Measurements from ENCODE around the gene RGS5.
"Not testable (repeated sequence)": the region's sequence is repeated elsewhere in the genome, so short reads cannot be mapped to it uniquely, and the experiment has no call there.

RGS5 gene, protein sequence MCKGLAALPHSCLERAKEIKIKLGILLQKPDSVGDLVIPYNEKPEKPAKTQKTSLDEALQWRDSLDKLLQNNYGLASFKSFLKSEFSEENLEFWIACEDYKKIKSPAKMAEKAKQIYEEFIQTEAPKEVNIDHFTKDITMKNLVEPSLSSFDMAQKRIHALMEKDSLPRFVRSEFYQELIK

DNA sequence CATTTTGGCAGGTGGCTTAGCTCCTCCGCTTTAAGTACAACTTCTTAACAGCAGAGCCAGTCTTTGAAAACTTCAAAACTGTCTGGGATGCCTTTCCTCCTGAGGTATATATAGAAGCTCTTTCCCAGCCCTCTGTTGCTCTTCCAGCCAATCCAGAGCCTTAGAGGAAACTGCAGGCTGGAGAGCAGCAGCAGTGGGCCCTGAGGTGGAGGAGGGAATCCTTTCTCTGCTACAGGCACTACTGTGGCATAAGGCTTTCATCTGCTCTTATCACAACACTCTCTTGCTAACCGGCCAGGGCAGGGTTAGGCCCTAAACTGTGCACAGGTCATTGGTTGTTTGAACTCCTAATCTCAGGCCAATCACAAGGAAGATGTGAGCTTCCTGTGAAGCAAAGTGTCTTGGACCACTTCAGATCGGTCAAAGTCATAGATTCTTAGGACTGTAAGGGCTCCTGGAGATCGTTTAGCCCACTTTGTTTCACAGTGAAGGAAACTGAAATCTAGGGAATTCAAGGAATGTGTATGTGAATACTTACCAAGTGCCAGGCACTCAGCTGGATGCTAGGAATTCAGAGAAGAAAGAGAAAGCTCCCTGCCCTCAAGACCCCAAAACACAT is at the start of gene RGS5:
Gene RGS5, minus strand, starts transcription at position 84 of the 619 bp plus-strand sequence. Its CDS starts 81 bp downstream, at position 3.
- no peak for DNase-seq (ENCODE audit: low read depth)

DNA sequence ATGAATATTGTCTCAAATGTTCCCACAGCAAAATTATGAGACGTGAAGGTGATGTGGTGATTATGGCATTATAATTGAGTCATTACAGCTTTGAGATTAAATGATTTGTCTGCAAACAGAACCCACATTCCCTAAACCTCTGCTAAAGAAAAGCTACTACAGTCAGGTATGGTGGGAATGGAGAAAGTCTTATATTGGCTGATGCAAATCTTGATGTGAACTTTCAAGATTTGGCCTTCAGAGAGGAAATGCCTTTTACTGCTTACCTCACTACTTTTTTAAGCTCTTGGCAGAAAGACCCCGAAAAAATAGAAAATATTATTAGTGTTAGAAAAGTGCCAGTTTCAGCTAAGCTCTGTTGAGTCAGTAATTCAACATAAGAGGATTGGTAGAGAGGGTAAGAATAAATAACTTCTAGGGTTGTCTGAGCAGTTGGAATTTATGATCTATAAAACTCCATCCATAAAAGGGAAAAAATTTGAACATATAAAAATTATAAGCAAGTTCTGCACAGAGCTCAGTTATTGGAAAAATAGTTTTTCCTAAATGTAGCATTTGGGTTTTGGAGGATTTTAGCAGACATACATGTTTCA is 47.8 kb upstream of the RGS5 start:
- no peak for DNase-seq (ENCODE audit: low read depth)

DNA sequence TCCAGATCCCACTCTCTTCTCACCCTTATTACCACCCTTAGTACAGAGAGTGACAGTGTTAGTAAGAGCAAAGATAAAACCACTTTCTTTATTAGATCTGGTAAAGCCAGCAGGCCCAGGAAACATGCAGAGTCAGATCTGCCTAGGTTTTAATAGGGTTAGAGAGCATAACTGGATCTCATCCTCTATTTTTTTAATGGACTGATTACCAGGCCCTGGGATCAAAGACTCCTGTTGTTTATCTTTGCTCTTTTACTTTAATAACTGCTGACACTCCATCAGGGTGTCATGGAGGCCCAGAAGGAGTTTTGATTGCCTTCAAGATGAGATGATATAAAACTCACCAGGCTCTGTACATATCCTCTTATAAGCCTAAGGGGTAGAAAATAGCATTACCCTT is 45.3 kb upstream of the RGS5 start:
- DNase-seq (ENCODE audit: low read depth), result no peak

DNA sequence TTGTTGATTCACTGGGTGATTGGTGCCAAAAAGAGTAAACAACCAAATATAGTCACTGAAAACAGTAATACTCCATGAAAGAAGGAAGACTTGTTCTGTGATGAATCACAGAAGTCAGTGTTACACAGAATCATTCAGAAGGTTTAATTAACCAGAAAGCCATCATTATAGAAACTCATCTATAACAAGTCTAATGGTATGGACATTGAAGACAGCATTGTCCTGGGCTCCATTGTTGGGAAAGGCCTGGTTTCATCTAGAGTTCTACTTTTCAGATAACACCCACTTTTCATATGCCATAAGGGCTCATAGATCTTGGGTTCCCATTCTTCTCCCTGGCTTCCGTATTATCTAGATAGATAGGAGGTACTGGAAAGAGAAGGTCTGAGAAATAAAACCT is 41.9 kb upstream of the RGS5 start:
- DNase-seq (ENCODE audit: low read depth), result not testable (repeated sequence)

DNA sequence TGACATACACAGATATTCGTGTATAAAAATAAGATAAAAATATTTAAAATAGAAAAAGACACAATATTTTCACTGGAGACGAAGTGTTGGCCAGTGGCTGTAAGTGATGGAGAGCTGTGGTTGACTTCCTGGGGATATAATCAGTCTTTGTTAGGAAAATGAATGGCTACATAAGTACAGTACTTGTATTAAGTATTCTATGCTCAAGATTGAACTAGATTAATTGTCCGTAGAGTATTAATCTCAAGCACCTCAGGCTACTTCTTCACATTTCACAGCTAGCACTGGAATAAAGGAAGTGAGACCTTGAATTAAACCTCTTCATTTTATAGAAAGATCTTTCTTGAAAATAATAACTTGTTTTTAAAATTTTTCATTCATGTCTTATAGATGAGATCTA is 39.0 kb upstream of the RGS5 start:
- no peak for DNase-seq (ENCODE audit: low read depth)

DNA sequence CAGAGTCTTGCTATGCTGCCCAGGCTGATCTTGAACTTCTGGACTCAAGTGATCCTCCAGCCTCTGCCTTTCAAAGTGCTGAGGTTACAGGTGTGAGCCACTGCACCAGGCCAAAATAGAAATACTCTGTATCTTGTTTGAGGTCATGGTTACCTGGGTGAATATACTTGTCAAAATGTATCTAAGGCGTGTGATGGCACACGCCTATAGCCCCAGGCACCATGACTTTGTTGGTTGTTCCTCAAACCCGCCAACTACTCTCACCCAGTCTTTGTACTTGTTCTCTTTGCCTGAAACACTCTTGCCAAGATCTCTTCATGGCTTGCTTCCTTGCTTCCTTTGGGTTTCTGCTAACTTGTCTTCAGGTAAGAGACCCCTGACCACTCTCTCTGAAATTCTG is 38.0 kb upstream of the RGS5 start:
- DNase-seq (ENCODE audit: low read depth), result no peak

DNA sequence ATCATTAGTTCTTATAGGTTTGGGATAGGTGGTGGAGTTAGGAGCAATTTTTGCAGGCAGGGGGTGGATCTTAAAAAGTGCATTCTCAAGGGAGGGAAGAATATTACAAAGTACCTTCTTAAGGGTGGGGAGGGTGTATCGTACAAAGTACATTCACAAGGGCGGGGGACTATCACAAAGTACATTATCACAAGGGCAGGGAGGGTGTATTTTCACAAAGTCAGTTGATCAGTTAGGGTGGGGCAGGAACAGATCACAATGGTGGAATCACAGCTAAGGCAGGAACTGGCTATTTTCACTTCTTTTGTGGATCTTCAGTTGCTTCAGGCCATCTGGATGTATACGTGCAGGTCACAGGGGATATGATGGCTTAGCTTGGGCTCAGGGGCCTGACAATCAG is 30.9 kb upstream of the RGS5 start:
- not testable (repeated sequence) for DNase-seq (ENCODE audit: low read depth)

DNA sequence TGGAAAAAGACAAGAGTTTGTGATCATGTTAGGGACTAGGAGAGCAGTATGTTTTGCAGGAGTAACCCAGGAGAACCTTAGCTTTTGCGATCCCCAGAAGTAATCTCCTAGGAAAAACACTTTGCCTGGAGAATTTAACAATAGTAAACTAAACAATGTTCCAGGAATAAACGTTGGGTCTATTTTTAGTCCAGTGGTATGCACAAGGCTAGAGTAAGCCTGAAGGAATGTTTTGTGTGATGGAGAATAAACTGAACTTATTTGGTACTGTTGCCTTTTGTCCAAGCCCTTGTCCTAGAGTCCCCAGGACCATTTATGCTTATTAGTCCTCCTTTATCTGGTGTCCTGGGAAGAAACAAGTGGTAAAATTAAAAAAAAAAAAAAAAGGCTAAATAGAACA is 28.7 kb upstream of the RGS5 start:
- peak; percentile 62 for DNase-seq (ENCODE audit: low read depth)

DNA sequence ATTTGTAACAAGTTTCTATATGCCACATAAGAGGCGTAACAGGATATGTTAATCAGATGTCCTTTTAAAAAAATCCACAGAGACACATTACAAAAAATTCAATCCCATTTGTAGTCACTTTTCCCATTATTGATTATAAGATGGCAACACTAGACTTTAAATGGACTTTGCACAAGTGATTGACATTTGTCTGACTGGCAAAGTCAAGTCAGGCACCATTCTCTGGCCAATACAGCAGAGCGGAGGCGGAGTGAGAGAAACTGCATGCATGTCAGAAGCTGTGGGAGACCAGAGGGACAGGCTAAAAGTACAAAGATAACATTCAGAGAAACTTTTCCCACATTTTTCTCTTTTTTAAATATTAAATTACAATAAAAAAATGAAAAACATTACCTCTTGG is 28.1 kb upstream of the RGS5 start:
- no peak for DNase-seq (ENCODE audit: low read depth)

DNA sequence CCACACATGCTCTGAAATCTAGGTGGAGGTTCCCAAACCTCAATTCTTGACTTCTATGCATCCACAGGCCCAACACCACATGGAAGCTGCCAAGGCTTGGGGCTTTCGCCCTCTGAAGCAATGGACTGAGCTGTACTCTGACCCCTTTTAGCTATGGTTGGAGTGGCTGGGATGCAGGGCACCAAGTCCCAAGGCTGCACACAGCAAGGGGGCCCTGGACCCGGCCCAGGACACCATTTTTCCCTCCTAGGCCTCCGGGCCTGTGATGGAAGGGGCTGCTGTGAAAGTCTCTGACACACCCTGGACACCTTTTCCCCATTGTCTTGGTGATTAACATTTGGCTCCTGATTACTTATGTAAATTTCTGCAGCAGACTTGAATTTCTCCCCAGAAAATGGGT is 25.6 kb upstream of the RGS5 start:
- DNase-seq (ENCODE audit: low read depth), result not testable (repeated sequence)

DNA sequence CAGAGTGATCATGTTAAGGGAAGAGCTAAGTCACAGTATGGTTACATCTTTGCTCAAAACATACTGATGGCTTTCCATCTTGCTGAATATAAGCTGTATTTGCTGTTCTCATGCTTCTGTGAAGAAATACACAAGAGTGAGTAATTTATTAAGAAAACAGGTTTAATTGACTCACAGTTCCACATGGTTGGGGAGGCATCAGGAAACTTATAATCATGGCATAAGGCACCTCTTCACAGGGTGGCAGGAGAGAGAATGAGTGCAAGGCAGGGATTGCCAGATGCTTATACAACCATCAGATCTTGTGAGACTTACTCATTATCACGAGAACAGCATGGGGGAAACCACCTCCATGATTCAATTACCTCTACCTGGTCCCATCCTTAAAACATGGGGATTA is 24.4 kb upstream of the RGS5 start:
- no peak for DNase-seq (ENCODE audit: low read depth)

DNA sequence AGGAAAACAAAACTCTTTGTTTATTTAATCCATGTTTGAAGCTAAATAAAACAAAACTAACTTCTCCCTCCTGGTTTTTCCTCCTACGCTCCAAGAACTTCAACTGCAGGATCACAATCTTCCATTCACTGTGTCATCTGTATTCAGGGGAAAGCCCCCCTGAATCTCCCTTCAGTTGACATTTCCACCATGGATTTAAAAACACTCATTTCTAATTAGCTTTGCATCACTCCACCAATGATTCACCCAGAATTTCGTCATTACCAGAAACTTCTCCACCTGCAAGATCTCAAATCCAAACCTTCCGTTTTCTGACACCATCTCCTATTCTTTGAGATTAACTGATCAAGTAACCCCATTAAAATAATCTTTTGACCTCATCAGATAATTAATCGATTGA is 10.9 kb upstream of the RGS5 start:
- DNase-seq (ENCODE audit: low read depth), result no peak

DNA sequence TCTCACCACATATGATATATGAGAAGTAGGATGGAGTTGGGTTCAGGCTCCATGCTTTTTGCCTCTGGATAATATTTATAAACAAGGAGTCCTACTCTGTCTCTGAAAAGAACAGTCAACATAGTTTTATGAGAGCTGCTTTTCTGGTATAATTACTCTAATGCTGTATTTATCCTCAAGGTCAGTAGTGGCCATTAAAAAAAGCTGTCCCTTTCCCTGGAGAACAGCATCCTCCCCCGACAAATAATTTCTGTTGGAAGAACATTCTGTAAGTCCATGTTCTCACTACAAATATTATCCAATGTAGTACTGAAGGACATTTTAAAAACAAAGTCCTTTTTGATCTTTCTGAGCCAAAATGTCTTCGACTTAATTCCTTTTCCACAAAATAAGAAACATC is 9.0 kb upstream of the RGS5 start:
- no peak for DNase-seq (ENCODE audit: low read depth)

DNA sequence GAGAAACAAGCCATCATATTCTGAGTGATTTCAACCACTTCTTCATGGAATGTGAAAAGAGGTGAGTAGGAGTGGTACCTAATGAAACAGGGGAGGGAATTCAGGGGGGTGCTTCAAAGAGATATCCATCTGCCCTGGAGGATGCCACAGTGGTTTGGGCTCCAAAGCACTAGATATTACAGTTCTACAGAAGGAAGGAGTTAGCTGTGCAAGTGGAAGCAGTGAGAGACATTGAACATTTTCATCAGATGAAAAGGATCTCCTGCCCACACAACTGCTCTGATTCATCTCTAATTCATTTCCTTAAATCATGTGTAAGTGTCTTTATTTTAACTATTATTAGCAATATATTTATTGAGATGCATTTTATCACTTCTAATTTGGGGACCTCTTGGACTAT is 2.8 kb upstream of the RGS5 start:
- no peak for DNase-seq (ENCODE audit: low read depth)

DNA sequence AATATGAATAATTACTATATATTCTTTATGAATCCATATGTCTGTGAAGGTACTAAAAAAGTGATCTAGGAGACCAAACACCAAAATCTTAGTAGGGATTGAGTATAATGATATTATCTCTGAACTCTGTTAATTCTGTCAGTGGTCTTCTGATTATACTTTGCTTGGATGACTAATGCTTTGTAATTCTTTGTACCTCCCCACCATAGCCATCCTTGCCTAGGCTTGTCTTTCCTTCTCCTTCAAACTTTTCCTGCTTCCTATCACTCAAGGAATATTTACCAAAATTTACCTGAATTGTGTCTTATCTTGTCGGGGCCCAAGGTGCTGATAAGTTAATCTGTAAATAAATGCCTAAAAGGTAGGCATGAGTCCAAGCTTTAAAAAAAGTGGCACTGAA is 845 bp upstream of the RGS5 start:
- DNase-seq (ENCODE audit: low read depth), result no peak

DNA sequence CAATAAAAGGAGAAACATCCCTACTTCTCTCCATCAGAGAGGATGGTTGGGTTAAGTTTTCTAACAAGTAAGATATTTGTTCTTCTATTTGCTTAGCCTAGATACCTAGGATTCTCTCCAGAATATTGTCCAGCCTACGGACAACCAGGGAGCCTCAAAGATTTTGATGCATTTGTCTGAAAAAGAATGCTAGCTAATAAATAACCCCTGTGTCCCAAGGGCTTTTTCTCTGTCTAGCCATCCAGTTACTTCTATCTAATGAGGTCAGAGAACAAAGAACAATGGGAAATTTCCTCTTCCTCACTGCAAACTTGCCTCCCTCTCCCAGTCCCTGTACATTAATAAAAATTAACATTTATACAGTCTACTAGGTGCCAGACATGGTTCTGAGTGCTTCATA is 810 bp downstream of the RGS5 start:
- DNase-seq (ENCODE audit: low read depth), result no peak

DNA sequence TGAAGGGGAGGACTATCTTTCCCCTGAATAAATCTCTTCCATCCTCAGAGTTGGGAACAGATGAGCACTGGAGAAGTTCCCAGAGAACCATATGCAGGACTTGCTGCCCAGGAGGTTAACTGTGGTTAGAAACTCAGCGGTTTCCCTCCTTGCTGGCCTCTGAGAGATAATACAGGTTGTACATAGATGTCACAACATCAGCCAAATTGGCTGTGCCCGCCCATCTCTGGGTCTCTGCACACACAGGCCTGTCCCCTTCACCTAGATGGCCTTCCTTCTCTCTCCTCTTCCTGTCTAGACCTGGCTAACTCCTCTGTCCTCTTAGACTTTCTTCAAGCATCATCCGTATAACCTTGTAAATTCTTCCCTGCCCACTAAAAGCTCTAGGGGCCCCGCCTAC is 5.7 kb downstream of the RGS5 start:
- no peak for DNase-seq (ENCODE audit: low read depth)

DNA sequence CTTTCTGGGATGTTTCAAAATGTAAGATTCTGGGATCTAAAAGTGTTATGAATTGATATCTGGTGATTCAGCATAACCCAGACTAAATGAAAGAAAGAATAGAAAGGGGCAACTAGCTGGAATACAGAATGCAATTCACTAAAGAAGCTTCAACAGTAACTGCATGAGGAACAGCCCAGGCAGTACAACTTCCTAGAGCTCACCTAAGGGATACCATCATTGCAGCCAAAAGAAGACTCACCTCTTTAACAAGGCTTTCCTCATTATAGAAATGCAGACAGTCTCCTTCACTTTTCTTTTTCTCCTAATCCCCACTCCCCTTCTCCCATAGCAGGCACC is 6.3 kb downstream of the RGS5 start:
- DNase-seq (ENCODE audit: low read depth), result no peak

DNA sequence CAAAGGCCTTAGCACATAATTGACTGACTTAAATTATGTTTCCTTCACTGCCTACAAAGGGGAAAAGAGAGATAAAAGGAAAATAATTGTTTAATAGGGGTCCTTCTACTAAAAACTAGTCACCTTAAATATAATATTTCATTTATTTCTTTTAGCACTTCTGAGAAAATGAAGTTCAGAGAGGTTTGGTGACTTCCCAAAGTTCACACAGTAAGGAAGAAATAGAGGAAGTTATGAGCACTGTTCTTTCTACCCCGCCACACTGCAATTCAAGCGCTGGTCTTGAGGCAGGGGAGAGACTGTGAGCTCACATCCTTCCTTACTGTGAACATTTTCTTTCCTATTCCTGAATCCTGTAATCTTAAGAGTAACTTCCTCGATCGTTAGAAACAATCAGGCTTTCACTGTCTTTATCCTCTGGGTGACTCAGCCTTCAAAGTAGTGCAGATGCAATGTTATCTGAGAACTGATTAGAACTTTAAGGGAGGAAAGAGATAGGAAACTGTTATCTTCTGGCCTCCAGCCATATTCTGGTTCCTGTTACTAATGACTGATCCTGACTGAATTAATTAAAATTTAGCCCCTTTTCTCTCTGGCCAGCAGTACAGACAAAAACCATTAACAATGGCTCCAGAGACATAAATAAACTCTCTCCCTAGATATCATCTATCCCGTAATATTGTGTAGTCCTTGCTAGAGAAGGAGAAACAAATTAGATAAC is 6.8 kb downstream of the RGS5 start:
- DNase-seq (ENCODE audit: low read depth), result no peak

DNA sequence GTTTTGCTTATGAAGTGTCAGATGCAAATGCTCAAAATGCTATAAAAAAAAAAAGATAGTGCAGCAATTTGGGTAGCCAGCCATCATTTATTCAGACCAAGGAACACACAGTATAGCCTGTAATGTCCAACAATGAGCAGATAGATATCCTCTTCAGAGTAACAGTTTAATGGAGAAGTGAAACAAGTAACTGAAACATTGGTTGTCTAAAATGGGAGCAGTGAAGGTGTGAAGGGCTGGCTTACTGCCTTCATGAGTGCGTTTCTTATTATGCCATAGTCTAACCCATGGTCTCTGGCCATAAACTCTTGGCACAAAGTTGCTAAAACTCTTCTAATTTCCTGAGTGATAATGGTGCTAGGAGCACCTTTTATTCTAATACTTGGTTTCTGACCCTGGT is 11.4 kb downstream of the RGS5 start:
- DNase-seq (ENCODE audit: low read depth), result no peak

DNA sequence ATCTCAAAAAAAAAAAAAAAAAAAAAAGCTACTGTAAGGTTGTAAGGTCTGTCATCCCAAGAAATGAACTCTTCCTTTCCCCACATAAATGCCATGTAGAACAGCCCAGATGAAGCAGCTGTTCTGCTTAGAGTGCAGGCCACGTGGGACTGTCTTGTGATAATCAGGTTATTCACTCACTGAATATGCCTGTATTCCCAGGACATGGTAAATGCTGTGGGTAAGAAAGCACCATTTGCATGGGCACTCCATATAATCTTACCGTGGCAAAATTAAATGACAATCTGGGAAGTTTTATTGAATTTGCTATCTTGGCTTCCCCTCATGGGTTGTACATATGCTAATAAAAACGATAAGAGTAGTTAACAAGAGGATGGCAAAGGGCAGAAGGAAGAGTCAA is 13.8 kb downstream of the RGS5 start:
- no peak for DNase-seq (ENCODE audit: low read depth)

DNA sequence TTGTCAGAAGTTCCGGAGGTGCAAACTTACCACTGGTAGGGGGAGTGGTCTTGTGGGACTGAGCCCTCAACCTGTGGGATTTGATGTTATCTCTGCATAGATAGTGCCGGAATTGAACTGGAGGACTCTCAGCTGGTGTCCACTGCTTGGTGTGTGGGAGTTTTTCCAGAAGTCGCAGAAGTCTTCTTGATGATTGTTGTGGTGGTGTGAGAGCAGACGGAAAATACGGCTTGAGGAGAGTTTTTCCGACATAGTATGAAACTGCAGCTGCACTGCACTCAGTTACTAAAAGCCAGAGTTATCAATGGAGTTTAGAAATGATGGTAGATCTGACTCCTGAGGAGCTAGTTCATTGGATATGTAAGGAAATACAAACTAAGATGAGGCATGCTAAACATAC is 14.9 kb downstream of the RGS5 start:
- no peak for DNase-seq (ENCODE audit: low read depth)

DNA sequence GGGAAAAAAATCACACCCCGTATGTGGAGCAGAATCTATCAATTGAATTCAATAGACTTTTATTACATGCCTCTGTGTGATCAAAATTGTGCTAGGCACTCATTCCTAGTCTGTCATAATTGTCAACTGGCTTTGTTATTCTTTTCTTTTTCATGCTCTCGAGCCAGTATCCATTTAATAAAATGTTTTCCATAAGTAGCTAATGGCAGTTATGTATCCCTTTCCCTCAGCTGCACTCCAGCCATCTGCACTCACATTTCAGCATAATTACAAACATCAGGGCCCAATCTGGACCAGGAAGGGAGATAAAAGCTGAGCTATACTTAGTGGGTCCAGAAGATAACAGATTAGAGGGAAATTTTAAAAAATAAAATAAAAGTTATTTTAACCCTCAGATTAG is 15.9 kb downstream of the RGS5 start:
- no peak for DNase-seq (ENCODE audit: low read depth)
